ENCODE measurements around the gene JADE2.
"Not testable (repeated sequence)": the region's sequence is repeated elsewhere in the genome, so short reads cannot be mapped to it uniquely, and the experiment has no call there.

The JADE2 gene

DNA sequence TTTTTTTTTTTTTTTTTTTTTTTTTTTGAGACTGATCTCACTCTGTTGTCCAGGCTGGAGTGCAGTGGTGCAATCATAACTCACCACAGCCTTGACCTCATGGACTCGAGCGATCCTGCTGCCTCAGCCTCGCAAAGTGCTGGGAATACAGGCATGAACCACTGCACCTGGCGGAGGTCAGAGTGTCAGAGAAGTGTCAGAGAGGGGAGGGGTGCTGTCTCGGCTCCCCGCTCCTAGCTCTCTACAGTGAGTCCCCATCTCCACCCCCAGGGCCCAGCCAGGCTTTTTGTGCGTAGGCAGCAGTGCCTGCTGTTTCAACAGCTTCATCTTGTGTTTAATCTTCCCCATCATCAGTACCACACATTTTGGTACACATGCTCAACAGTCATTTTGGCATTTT, 68.9 kb downstream of the JADE2 start:
- Histone ChIP-seq H3K36me3 (ENCODE audit: insufficient read depth, low read length) (no peaks in the 10 kb centered on the region), H3K9me3 (ENCODE audit: low read length) (no peaks in the 10 kb centered on the region), H3K4me1 (ENCODE audit: insufficient read depth, low read length) (no peaks in the 10 kb centered on the region), H3K4me3 (ENCODE audit: low read length) (no peak overlapping the region), H3K27me3 (ENCODE audit: insufficient read depth, low read length) (peaks cover 9% of the 10 kb centered on the region), H2AFZ (ENCODE audit: low read depth, low read length) (no peak overlapping the region)

GRCh38 chr5:134594797-134595457, 69.5 kb downstream of the JADE2 start:
- no peak overlapping the region for H3K4me3 ChIP-seq (ENCODE audit: low read length)
- no peaks in the 10 kb centered on the region for H3K9me3 ChIP-seq (ENCODE audit: low read length)
- H3K36me3 ChIP-seq (ENCODE audit: insufficient read depth, low read length): no peaks in the 10 kb centered on the region

DNA sequence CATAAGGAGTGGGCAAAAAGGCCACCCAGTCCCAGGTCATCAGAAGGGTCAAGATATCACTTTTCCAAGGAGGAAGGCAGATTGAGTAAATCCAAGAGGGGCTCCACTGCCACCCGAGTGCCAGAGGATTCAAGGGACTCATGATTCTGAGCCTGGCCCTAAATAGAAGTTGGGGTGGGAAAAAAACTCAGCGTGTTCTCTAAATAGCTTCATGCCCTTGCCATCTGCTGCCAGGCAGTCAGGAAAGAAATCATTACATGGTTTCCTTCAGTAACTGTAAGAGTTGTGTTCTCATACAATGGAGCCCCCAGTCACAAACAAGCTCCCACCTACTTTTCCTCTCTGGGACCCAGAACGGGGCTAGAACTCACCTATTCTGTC, 70.0 kb downstream of the JADE2 start:
- Histone ChIP-seq H3K4me1 (ENCODE audit: insufficient read depth, low read length) (no peaks in the 10 kb centered on the region), H3K27me3 (ENCODE audit: insufficient read depth, low read length) (peaks cover 9% of the 10 kb centered on the region), H3K36me3 (ENCODE audit: insufficient read depth, low read length) (no peaks in the 10 kb centered on the region), H3K9me3 (ENCODE audit: low read length) (no peaks in the 10 kb centered on the region), H2AFZ (ENCODE audit: low read depth, low read length) (no peak overlapping the region), H3K4me3 (ENCODE audit: low read length) (no peak overlapping the region)

More at GRCh38 chr5:134594797-134595457, 69.5 kb downstream of the JADE2 start:
- H3K27me3 ChIP-seq (ENCODE audit: insufficient read depth, low read length): peaks cover 9% of the 10 kb centered on the region
- H3K4me1 ChIP-seq (ENCODE audit: insufficient read depth, low read length): no peaks in the 10 kb centered on the region
- H2AFZ ChIP-seq (ENCODE audit: low read depth, low read length): no peak overlapping the region

DNA sequence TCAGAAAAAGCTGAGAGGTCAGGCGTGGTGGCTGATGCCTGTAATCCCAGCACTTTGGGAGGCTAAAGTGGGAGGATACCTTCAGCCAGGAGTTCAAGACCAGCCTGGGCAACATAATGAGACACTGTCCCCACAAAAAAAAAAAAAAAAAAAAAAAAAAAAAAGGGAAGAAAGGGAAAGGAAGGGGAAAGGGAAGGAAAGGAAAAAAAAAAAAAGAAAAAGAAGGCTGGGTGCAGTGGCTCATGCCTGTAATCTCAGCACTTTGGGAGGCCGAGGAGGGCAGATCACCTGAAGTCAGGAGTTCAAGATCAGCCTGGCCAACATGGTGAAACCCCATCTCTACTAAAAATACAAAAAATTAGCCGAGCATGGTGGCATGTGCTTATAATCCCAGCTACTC, 74.3 kb downstream of the JADE2 start:
- not testable (repeated sequence) for H3K4me1 ChIP-seq (ENCODE audit: insufficient read depth, low read length); H2AFZ ChIP-seq (ENCODE audit: low read depth, low read length); H3K27me3 ChIP-seq (ENCODE audit: insufficient read depth, low read length); H3K9me3 ChIP-seq (ENCODE audit: low read length); H3K4me3 ChIP-seq (ENCODE audit: low read length)
- peaks cover 11% of the 10 kb centered on the region for H3K36me3 ChIP-seq (ENCODE audit: insufficient read depth, low read length)

- H3K4me3 ChIP-seq (ENCODE audit: low read length): no peak overlapping the region
- H3K4me1 ChIP-seq (ENCODE audit: insufficient read depth, low read length): no peaks in the 10 kb centered on the region
- H3K9me3 ChIP-seq (ENCODE audit: low read length): no peaks in the 10 kb centered on the region
- H2AFZ ChIP-seq (ENCODE audit: low read depth, low read length): no peak overlapping the region
- H3K36me3 ChIP-seq (ENCODE audit: insufficient read depth, low read length): peaks cover 16% of the 10 kb centered on the region
- no peaks in the 10 kb centered on the region for H3K27me3 ChIP-seq (ENCODE audit: insufficient read depth, low read length)
These were observed 75.1 kb downstream of the JADE2 start for GRCh38 chr5:134600600-134600999.

GRCh38 chr5:134603059-134603458, 77.6 kb downstream of the JADE2 start:
- Histone ChIP-seq H2AFZ (ENCODE audit: low read depth, low read length) (no peak overlapping the region), H3K36me3 (ENCODE audit: insufficient read depth, low read length) (peaks cover 31% of the 10 kb centered on the region), H3K4me1 (ENCODE audit: insufficient read depth, low read length) (no peaks in the 10 kb centered on the region), H3K9me3 (ENCODE audit: low read length) (no peaks in the 10 kb centered on the region), H3K4me3 (ENCODE audit: low read length) (no peak overlapping the region), H3K27me3 (ENCODE audit: insufficient read depth, low read length) (no peaks in the 10 kb centered on the region)

DNA sequence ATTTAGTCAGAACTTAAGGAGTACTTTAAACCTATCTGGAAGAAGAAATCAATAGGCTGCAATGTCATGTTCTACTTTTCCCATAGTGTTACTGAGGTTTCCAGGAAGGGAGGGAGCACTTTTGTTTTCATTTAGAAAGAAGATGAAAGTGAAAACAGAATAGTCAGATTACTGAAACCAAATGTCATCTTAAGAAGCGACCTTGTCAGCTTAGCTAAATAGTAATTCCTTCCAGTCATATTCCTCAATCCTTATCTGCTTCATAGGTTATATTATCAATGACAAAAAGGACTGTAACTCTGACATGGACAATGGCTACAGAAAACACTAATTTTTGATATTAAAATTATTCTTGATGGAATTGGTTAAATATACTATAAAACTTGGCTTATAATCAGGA, 79.4 kb downstream of the JADE2 start:
- Histone ChIP-seq H3K9me3 (ENCODE audit: low read length) (no peaks in the 10 kb centered on the region), H2AFZ (ENCODE audit: low read depth, low read length) (no peak overlapping the region), H3K4me3 (ENCODE audit: low read length) (no peak overlapping the region), H3K4me1 (ENCODE audit: insufficient read depth, low read length) (no peaks in the 10 kb centered on the region), H3K27me3 (ENCODE audit: insufficient read depth, low read length) (no peaks in the 10 kb centered on the region), H3K36me3 (ENCODE audit: insufficient read depth, low read length) (peaks cover 46% of the 10 kb centered on the region)

- Histone ChIP-seq H3K4me3 (ENCODE audit: low read length) (no peak overlapping the region), H3K27me3 (ENCODE audit: insufficient read depth, low read length) (no peaks in the 10 kb centered on the region), H2AFZ (ENCODE audit: low read depth, low read length) (no peak overlapping the region), H3K4me1 (ENCODE audit: insufficient read depth, low read length) (no peaks in the 10 kb centered on the region), H3K9me3 (ENCODE audit: low read length) (no peaks in the 10 kb centered on the region), H3K36me3 (ENCODE audit: insufficient read depth, low read length) (peaks cover 55% of the 10 kb centered on the region)
These were observed 81.3 kb downstream of the JADE2 start for GRCh38 chr5:134606726-134607125.

DNA sequence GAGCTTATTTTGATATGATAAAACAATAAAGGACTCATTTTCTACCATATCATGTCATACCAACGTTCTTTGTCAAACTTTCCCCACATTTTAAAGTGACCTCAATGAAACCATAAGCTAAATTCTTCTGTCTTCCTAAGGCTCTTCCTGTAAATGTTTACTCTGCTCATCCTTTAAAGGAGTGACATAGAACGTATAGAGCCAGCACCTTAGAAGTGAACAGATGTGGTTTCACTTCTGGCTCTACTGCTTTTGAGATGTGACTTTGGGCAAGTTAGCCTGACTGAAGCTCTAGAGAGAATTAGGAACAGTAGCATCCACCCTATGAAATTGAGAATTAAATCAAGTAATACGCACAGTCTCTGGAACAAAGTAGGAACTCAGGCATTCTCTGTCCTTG, 83.1 kb downstream of the JADE2 start:
- H2AFZ ChIP-seq (ENCODE audit: low read depth, low read length): no peak overlapping the region
- H3K36me3 ChIP-seq (ENCODE audit: insufficient read depth, low read length): peaks cover 60% of the 10 kb centered on the region
- no peaks in the 10 kb centered on the region for H3K9me3 ChIP-seq (ENCODE audit: low read length)
- no peak overlapping the region for H3K4me3 ChIP-seq (ENCODE audit: low read length)
- H3K4me1 ChIP-seq (ENCODE audit: insufficient read depth, low read length): no peaks in the 10 kb centered on the region
- no peaks in the 10 kb centered on the region for H3K27me3 ChIP-seq (ENCODE audit: insufficient read depth, low read length)

GRCh38 chr5:134609232-134609851, 83.9 kb downstream of the JADE2 start:
- Histone ChIP-seq H2AFZ (ENCODE audit: low read depth, low read length) (no peak overlapping the region), H3K27me3 (ENCODE audit: insufficient read depth, low read length) (no peaks in the 10 kb centered on the region), H3K36me3 (ENCODE audit: insufficient read depth, low read length) (peaks cover 62% of the 10 kb centered on the region), H3K4me3 (ENCODE audit: low read length) (no peak overlapping the region), H3K4me1 (ENCODE audit: insufficient read depth, low read length) (no peaks in the 10 kb centered on the region), H3K9me3 (ENCODE audit: low read length) (no peaks in the 10 kb centered on the region)

DNA sequence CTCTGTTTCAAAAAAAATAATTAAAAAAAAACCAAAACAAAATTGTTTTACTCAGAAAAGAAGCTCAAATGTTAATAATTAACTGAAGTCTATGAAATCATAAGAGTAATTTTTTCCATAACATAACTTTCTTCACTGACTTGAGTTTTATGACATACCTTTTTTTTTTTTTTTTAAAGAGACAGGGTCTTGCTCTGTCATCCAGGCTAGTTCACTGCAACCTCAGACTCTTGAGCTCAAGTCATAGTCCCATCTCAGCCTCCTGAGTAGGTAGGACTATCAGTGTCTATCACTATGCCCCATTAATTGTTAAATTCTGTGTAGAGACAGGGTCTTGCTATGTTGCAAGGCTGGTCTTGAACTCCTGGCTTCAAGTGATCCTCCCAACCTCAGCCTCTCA, 85.3 kb downstream of the JADE2 start:
- Histone ChIP-seq H2AFZ (ENCODE audit: low read depth, low read length) (no peak overlapping the region), H3K4me1 (ENCODE audit: insufficient read depth, low read length) (no peaks in the 10 kb centered on the region), H3K36me3 (ENCODE audit: insufficient read depth, low read length) (peaks cover 56% of the 10 kb centered on the region)

DNA sequence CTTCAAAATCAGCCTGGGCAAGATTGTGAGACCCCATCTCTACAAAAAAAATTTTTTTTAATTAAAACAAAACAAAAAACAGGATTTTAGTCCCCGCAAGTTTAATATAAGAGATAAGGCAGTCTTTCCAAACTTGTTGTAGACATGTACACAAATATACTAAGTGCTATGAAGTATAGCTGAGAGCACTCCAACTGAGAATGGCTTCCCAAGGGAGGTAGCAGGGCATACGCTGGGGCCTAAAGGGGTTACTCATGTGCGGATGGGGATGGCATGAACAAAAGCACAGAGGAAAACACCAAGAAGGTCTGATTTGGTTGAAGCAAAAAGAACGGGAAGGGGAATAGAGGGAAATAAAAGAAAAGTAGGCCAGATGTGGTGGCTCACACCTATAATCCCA, 86.0 kb downstream of the JADE2 start:
- no peaks in the 10 kb centered on the region for H3K27me3 ChIP-seq (ENCODE audit: insufficient read depth, low read length)
- peaks cover 53% of the 10 kb centered on the region for H3K36me3 ChIP-seq (ENCODE audit: insufficient read depth, low read length)
- H3K4me3 ChIP-seq (ENCODE audit: low read length): no peak overlapping the region
- no peak overlapping the region for H2AFZ ChIP-seq (ENCODE audit: low read depth, low read length)
- H3K9me3 ChIP-seq (ENCODE audit: low read length): no peaks in the 10 kb centered on the region
- no peaks in the 10 kb centered on the region for H3K4me1 ChIP-seq (ENCODE audit: insufficient read depth, low read length)

More for the DNA sequence above, 85.3 kb downstream of the JADE2 start:
- Histone ChIP-seq H3K4me3 (ENCODE audit: low read length) (no peak overlapping the region), H3K27me3 (ENCODE audit: insufficient read depth, low read length) (no peaks in the 10 kb centered on the region), H3K9me3 (ENCODE audit: low read length) (no peaks in the 10 kb centered on the region)

DNA sequence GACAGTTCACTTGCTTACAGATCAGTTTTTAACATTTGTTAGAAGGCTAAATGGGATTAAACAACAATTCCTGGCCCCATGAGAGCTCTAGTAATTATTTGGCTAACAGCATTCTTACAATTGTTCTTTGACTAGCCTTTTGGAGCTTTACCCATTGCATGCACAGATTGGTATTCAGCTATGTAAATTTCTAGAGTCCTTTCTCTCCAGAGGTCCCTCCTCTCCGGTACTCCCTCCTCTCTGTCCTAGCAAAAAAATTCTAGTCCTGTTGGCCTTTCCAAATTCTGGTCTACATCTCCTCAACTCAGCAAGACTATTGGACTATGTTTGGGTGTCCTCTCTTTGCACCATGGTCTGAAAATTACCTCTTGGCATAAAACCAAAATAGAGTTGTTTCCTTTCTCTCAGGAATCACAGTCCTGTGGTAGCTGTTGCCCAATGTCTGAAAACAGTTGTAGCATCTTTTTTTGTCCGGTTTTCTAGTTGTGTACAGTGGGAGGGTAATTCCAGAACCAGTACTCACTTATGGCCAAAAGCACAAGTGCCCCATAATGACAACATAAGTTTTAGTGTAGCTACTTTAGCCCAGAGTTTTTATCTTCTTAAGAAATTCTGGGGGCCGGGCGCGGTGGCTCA, 89.1 kb downstream of the JADE2 start:
- Histone ChIP-seq H3K4me3 (ENCODE audit: low read length) (no peak overlapping the region), H3K9me3 (ENCODE audit: low read length) (no peaks in the 10 kb centered on the region), H2AFZ (ENCODE audit: low read depth, low read length) (no peak overlapping the region), H3K36me3 (ENCODE audit: insufficient read depth, low read length) (peaks cover 46% of the 10 kb centered on the region), H3K27me3 (ENCODE audit: insufficient read depth, low read length) (no peaks in the 10 kb centered on the region), H3K4me1 (ENCODE audit: insufficient read depth, low read length) (no peaks in the 10 kb centered on the region)

All from neuron (in vitro differentiated cells).